ENCODE results near the gene ASIC3. TPM values are rescaled to one million over a fixed set of nuclear protein-coding genes. Genes with fewer than 3 reads are reported as not detected.
A peak's percentile ranks its signal among the peaks of the same experiment; 100 is the strongest.

Gene ASIC3
- total RNA-seq, 1 experiment from 2014 or later: 1.1 TPM

DNA sequence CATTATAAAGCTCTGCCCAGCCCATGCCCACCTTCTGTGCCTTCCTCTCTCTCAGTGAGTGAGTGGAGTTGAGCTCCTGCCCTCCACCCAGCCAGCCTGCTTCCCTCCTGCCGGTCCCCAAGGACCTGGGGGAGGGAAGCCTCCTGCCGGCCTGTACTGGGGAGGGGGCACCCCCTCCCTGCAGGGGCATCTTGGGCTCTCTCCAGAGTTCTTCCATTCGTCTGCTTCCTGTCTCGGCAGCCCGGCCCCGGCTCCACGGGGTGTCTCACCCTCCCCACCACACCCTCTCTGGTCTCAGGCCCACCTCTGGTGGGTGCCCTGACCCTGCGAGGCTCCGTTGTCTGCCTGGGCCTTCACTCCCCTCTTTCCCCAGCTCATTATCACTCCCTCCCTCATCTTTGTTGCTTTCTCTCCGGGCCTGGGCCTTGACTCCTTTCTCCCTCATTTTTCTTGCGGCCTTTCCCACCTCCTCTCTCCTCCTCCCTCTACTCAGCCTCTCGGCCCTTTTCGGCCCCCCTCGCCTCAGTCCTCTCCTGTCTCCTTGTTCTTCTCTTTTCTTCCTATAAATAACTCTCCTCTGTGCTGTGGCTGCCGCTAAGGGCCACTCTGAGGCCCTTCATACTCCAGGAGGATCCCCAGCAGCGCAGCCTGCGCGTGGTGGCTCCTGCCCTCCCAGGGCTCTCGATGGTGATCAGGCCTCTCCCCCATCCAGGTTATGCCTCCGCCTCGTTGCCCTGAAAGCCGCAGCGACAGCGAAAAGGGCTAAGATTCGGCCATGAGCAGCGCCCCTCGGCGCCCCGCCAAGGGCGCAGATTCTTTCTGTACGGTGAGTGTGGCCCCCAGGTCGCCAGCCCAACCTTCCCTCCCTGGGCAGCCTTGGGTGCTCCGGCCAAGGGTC lies 13.1 kb downstream of the ASIC3 start:
- H3K9me3 Mint-ChIP-seq (ENCODE audit: unreplicated experiment): no peaks in the 10 kb centered on the region
- no peaks in the 10 kb centered on the region for H3K27me3 ChIP-seq (replicated peaks; ENCODE audit: control insufficient read depth, insufficient read depth, low read length)
- H3K4me1 ChIP-seq: peaks cover 30% of the 10 kb centered on the region
- intact Hi-C loops (cut with micrococcal nuclease; ENCODE audit: unreplicated experiment): loop anchor here (1.0 kb wide), 3 partner anchors 19 to 52 kb away; partner anchors contain the start of genes ABCB8 and FASTK
- ChIA-PET CTCF (interaction anchor here (0.6 to 2.0 kb wide), 11 partner anchors 17 to 1553 kb away, joined by 3 to 21 read pairs (median 5); partner anchors contain the start of genes ABCB8 and FASTK), POLR2A (interaction anchor here (0.5 to 2.1 kb wide), 6 partner anchors 15 to 44 kb away, joined by 3 to 25 read pairs (median 14); partner anchors contain the start of genes ABCB8, FASTK and TMUB1)
- TF ChIP-seq, protein P1, sequence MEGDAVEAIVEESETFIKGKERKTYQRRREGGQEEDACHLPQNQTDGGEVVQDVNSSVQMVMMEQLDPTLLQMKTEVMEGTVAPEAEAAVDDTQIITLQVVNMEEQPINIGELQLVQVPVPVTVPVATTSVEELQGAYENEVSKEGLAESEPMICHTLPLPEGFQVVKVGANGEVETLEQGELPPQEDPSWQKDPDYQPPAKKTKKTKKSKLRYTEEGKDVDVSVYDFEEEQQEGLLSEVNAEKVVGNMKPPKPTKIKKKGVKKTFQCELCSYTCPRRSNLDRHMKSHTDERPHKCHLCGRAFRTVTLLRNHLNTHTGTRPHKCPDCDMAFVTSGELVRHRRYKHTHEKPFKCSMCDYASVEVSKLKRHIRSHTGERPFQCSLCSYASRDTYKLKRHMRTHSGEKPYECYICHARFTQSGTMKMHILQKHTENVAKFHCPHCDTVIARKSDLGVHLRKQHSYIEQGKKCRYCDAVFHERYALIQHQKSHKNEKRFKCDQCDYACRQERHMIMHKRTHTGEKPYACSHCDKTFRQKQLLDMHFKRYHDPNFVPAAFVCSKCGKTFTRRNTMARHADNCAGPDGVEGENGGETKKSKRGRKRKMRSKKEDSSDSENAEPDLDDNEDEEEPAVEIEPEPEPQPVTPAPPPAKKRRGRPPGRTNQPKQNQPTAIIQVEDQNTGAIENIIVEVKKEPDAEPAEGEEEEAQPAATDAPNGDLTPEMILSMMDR (IDR thresholded peaks at IDR 0.05; ENCODE audit: insufficient read depth in 1 of 2, low read depth in 1 of 2, low read length in 1 of 2, severe bottlenecking in 1 of 2, unreplicated experiment in 1 of 2): no peak
- peak overlapping the region; percentile 0; the same call in 1 of the 2 replicates for H3K4me3 ChIP-seq (ENCODE audit: low read depth, low read length)
- H3K36me3 ChIP-seq (ENCODE audit: control insufficient read depth, insufficient read depth, low read length): peaks cover 5% of the 10 kb centered on the region
- no peaks in the 10 kb centered on the region for H3K9me3 ChIP-seq
- no peak for DNase-seq
- H3K27me3 Mint-ChIP-seq (ENCODE audit: insufficient read depth, unreplicated experiment): no peaks in the 10 kb centered on the region
- peaks cover 25% of the 10 kb centered on the region for H3K4me1 Mint-ChIP-seq (ENCODE audit: low read depth, unreplicated experiment)
- BruUV-seq (replicated peaks): no TSS peak
- peak overlapping the region; percentile 95 for H3K4me3 Mint-ChIP-seq (ENCODE audit: unreplicated experiment)
- H3K27ac Mint-ChIP-seq (ENCODE audit: unreplicated experiment): peak overlapping the region; percentile 51
- peaks cover 52% of the 10 kb centered on the region for H3K36me3 Mint-ChIP-seq (ENCODE audit: insufficient read depth, unreplicated experiment)

DNA sequence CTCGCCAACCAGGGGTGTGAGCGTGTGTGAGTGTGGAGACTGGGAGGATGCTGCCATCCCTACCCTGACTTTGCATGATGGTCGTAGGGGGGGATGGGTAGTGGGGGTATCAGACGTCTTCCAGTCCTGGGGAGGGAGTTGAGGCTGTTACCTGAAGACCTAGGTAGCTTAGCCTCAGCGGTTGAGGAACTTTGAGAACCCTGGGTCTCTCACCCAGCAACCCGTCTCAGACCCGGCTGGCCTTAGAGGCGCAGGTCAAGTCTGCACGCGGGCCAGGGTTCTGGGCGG lies 13.7 kb downstream of the ASIC3 start:
- Histone ChIP-seq H3K36me3 (ENCODE audit: control insufficient read depth, insufficient read depth, low read length) (peaks cover 5% of the 10 kb centered on the region), H3K9me3 (no peaks in the 10 kb centered on the region), H3K27me3 (replicated peaks; ENCODE audit: control insufficient read depth, insufficient read depth, low read length) (no peaks in the 10 kb centered on the region), H3K4me1 (peaks cover 29% of the 10 kb centered on the region), H3K4me3 (ENCODE audit: low read depth, low read length) (peak overlapping the region; percentile 0; the same call in 1 of the 2 replicates)
- CTCF ChIA-PET: interaction anchor here (0.6 to 2.0 kb wide), 10 partner anchors 18 to 1554 kb away, joined by 3 to 21 read pairs (median 6); partner anchors contain the start of genes ABCB8 and FASTK
- Mint-ChIP-seq H3K27me3 (ENCODE audit: insufficient read depth, unreplicated experiment) (no peaks in the 10 kb centered on the region), H3K36me3 (ENCODE audit: insufficient read depth, unreplicated experiment) (peaks cover 56% of the 10 kb centered on the region), H3K4me3 (ENCODE audit: unreplicated experiment) (peak overlapping the region; percentile 95), H3K27ac (ENCODE audit: unreplicated experiment) (peak overlapping the region; percentile 51), H3K4me1 (ENCODE audit: low read depth, unreplicated experiment) (peaks cover 19% of the 10 kb centered on the region), H3K9me3 (ENCODE audit: unreplicated experiment) (no peaks in the 10 kb centered on the region)
- no peak for DNase-seq
- POLR2A ChIA-PET: interaction anchor here (0.5 to 2.1 kb wide), 8 partner anchors 14 to 165 kb away, joined by 3 to 25 read pairs (median 6); partner anchors contain the start of genes ABCB8, ABCF2, FASTK and TMUB1
- TF ChIP-seq, protein P1 (IDR thresholded peaks at IDR 0.05; ENCODE audit: insufficient read depth in 1 of 2, low read depth in 1 of 2, low read length in 1 of 2, severe bottlenecking in 1 of 2, unreplicated experiment in 1 of 2): no peak
- intact Hi-C loops (cut with micrococcal nuclease; ENCODE audit: unreplicated experiment): loop anchor here (1.0 kb wide), 3 partner anchors 18 to 51 kb away; partner anchors contain the start of genes ABCB8 and FASTK
- no TSS peak for BruUV-seq (replicated peaks)

All from Caco-2 (cell line).